GM12878 (cell line): Measurements from ENCODE around the gene MAST4. TPM values are rescaled to one million over a fixed set of nuclear protein-coding genes. Genes with fewer than 3 reads are reported as not detected.

ENCODE experiments used
- ATAC-seq: fragments of 200-7000 bp; cut with Tn5 transposase; 3 replicates; pipeline ENCODE4 v1.9.1; 2020; ENCODE audit warnings: mild to moderate bottlenecking, moderate library complexity
- BruUV-seq: library from RNA; stranded (reverse); fragments of 400-500 nt; replicated peaks from 2 replicates; lab custom pipeline; 2021; lab: Mats Ljungman, UMichigan
- CTCF ChIA-PET: fragments of 300-600 bp; sonication (Branson Sonifier 250); formaldehyde crosslinking; extraction: SDS; loops from one replicate; lab custom pipeline; 2021; ENCODE audit warnings: inconsistent platforms; lab: Yijun Ruan, JAX
- POLR2A ChIA-PET: fragments of 350-600 bp; formaldehyde crosslinking; extraction: SDS; loops from one replicate; lab custom pipeline; 2021; ENCODE audit warnings: inconsistent platforms; lab: Charles Lee
- RAD21 ChIA-PET: fragments of 300-600 bp; sonication (Branson Sonifier 250); formaldehyde crosslinking; loops from one replicate; lab custom pipeline; 2023; ENCODE audit warnings: antibody characterized with exemption; ENCODE audit not compliant: unreplicated experiment; lab: Charles Lee
- SMC1A ChIA-PET: fragments of 300-600 bp; sonication (Branson Sonifier 250); formaldehyde crosslinking; loops from one replicate; lab custom pipeline; 2023; ENCODE audit not compliant: unreplicated experiment, uncharacterized antibody; lab: Charles Lee
- DNase-seq: peaks from one replicate; pipeline ENCODE4 v3.0.0-alpha.2; 2011; ENCODE audit warnings: low read depth, low spot score
- FAIRE-seq: peaks from 3 replicates; lab custom pipeline; 2011; peaks lifted over from hg19 to GRCh38; lab: Jason Lieb, UNC
- H2AFZ ChIP-seq: 2 replicates; pipeline ENCODE4 v1.6.0; 2011; ENCODE audit warnings: low read depth, low read length, control low read depth; ENCODE audit not compliant: control insufficient read depth
- H3K27ac ChIP-seq: 2 replicates; pipeline ENCODE4 v1.5.1; 2011; ENCODE audit warnings: control low read depth; ENCODE audit not compliant: control insufficient read depth, insufficient read depth
- H3K27me3 ChIP-seq, 2 experiments: replicated peaks in 1 of 2; 2 replicates each; pipeline versions ENCODE4 v1.6.0 to v1.6.1; 2011; ENCODE audit warnings: low read length in 1 of 2; ENCODE audit not compliant: control insufficient read depth in 2 of 2, insufficient read depth in 2 of 2
- H3K36me3 ChIP-seq, 2 experiments: 2 replicates each; pipeline ENCODE4 v1.5.1; 2011; ENCODE audit warnings: low read length in 1 of 2; ENCODE audit not compliant: control insufficient read depth in 2 of 2, insufficient read depth in 2 of 2
- H3K4me1 ChIP-seq: 2 replicates; pipeline ENCODE4 v1.6.1; 2011; ENCODE audit warnings: mild to moderate bottlenecking, low read length, moderate library complexity, mixed read lengths; ENCODE audit not compliant: control insufficient read depth, insufficient read depth
- H3K4me2 ChIP-seq: 2 replicates; pipeline ENCODE4 v1.6.0; 2011; ENCODE audit warnings: control low read depth; ENCODE audit not compliant: control insufficient read depth, insufficient read depth
- H3K4me3 ChIP-seq: fragments of 200-600 bp; sonication (generic); 2 replicates; pipeline ENCODE4 v1.5.1; 2016
- H3K79me2 ChIP-seq: 2 replicates; pipeline ENCODE4 v1.6.0; 2011; ENCODE audit warnings: low read length; ENCODE audit not compliant: control insufficient read depth, insufficient read depth
- H3K9ac ChIP-seq: 2 replicates; pipeline ENCODE4 v1.8.0; 2011; ENCODE audit warnings: low read length, control low read depth, mixed read lengths; ENCODE audit not compliant: control insufficient read depth, insufficient read depth
- H3K9me3 ChIP-seq: replicated peaks from 3 replicates; pipeline ENCODE4 v1.5.1; 2011; ENCODE audit warnings: mild to moderate bottlenecking, low read length; ENCODE audit not compliant: control insufficient read depth, insufficient read depth
- H4K20me1 ChIP-seq: 2 replicates; pipeline ENCODE4 v1.6.0; 2011; ENCODE audit not compliant: control insufficient read depth, insufficient read depth
- CHD1 ChIP-seq: IDR thresholded peaks from 2 replicates; pipeline ENCODE4 v1.6.1; 2012; ENCODE audit warnings: low read depth, low read length, improper control_type of control experiment
- CHD4 ChIP-seq: fragments of 200-600 bp; sonication (generic); IDR thresholded peaks from 2 replicates; pipeline ENCODE4 v1.6.1; 2016; ENCODE audit warnings: mild to moderate bottlenecking
- EGR1 ChIP-seq, 2 experiments: IDR thresholded peaks; 1 replicate in 1 of 2; 2 replicates in 1 of 2; pipeline ENCODE4 v1.6.1; 2011 to 2012; ENCODE audit warnings: low read depth in 2 of 2, low read length in 2 of 2, borderline replicate concordance in 1 of 2, mild to moderate bottlenecking in 1 of 2, moderate library complexity in 1 of 2
- FOS ChIP-seq: IDR thresholded peaks from 3 replicates; pipeline ENCODE4 v1.6.1; 2011; ENCODE audit warnings: borderline replicate concordance; ENCODE audit not compliant: insufficient read length; ENCODE audit errors: extremely low read depth
- GATAD2B ChIP-seq: fragments of 450-650 bp; conservative IDR thresholded peaks from 2 replicates; pipeline ENCODE4 v1.6.1; 2017; ENCODE audit warnings: low read depth, mild to moderate bottlenecking, moderate library complexity
- KDM1A ChIP-seq: fragments of 200-600 bp; sonication (generic); IDR thresholded peaks from 2 replicates; pipeline ENCODE4 v1.6.1; 2016; ENCODE audit warnings: borderline replicate concordance
- NBN ChIP-seq: fragments of 450-650 bp; IDR thresholded peaks from 2 replicates; pipeline ENCODE4 v1.6.1; 2016
- NR2C1 ChIP-seq: fragments of 450-650 bp; IDR thresholded peaks from 2 replicates; pipeline ENCODE4 v1.6.1; 2017; ENCODE audit warnings: antibody characterized with exemption, mild to moderate bottlenecking, moderate library complexity
- RBBP5 ChIP-seq: fragments of 200-600 bp; sonication (generic); conservative IDR thresholded peaks from 2 replicates; pipeline ENCODE4 v1.6.1; 2016
- SIX5 ChIP-seq: IDR thresholded peaks from 2 replicates; pipeline ENCODE4 v1.6.1; 2011; ENCODE audit warnings: mild to moderate bottlenecking, low read depth, low read length, moderate library complexity; ENCODE audit not compliant: severe bottlenecking
- SMC3 ChIP-seq: IDR thresholded peaks from 2 replicates; pipeline ENCODE4 v1.6.1; 2011; ENCODE audit warnings: low read length, improper control_type of control experiment, borderline replicate concordance
- SREBF2 ChIP-seq: IDR thresholded peaks from 2 replicates; pipeline ENCODE4 v1.6.1; 2012; ENCODE audit warnings: mild to moderate bottlenecking, low read length
- TCF7 ChIP-seq: IDR thresholded peaks from 2 replicates; pipeline ENCODE4 v1.6.1; 2014; ENCODE audit warnings: antibody characterized with exemption, borderline replicate concordance
- WGBS: methylation state at CpG from one replicate; pipeline ENCODE4 v1.1.6; 2016; ENCODE audit warnings: low lambda C conversion rate; ENCODE audit not compliant: insufficient replicate concordance, insufficient coverage; ENCODE audit errors: missing lambda C conversion rate; 5-methylcytosine and 5-hydroxymethylcytosine counted together
- in situ Hi-C: fragments of 300-500 bp; cut with MboI; formaldehyde crosslinking; loops from 9 replicates; pipeline ENCODE4 v1.14.3; 2018; ENCODE audit warnings: mixed read lengths
- intact Hi-C: fragments of 100-400 bp; cut with micrococcal nuclease; formaldehyde crosslinking; loops from one replicate; pipeline ENCODE4 v1.14.2; 2022; ENCODE audit not compliant: unreplicated experiment
- polyA plus RNA-seq, 11 experiments: library from polyadenylated mRNA; depleted of rRNA in 4 of 11; unstranded in 6 of 11; stranded (reverse) in 5 of 11; fragments of >200 nt; fragmentation: Nextera tagmentation in 4 of 11; fragmentation: Illumina TruSeq in 1 of 11; extraction: Ambion mirVana in 4 of 11; extraction: Trizol in 1 of 11; gene quantifications; 1 replicate in 1 of 11; 2 replicates in 10 of 11; pipeline versions ENCODE4 v1.2.1 to v1.2.3, GENCODE V29; 2011 to 2016; ENCODE audit warnings: inconsistent platforms in 2 of 11, missing spikeins in 2 of 11, low read depth in 1 of 11
- total RNA-seq, 4 experiments: library from RNA; depleted of rRNA in 3 of 4; stranded (reverse); fragments of >200 nt in 3 of 4; fragmentation: Illumina TruSeq in 1 of 4; extraction: Trizol in 1 of 4; gene quantifications; 2 replicates each; pipeline versions ENCODE4 v1.2.1 to v1.2.3, GENCODE V29; 2013 to 2021
- TF ChIP-seq, protein P1 (sequence below): IDR thresholded peaks from 2 replicates; pipeline ENCODE4 v1.6.1; 2011; ENCODE audit warnings: borderline replicate concordance, low read depth, mild to moderate bottlenecking, moderate library complexity, low read length; ENCODE audit not compliant: insufficient read depth, poor library complexity, severe bottlenecking
- TF ChIP-seq, protein P2 (sequence below): fragments of 450-650 bp; IDR thresholded peaks from 2 replicates; pipeline ENCODE4 v1.6.1; 2017; ENCODE audit warnings: low read depth, mild to moderate bottlenecking, moderate library complexity
- TF ChIP-seq, protein P3 (sequence below): IDR thresholded peaks from 2 replicates; pipeline ENCODE4 v1.6.1; 2011; ENCODE audit warnings: low read depth, mild to moderate bottlenecking, low read length, moderate library complexity, borderline replicate concordance; ENCODE audit errors: extremely low read depth
- TF ChIP-seq, protein P4 (sequence below): fragments of 450-650 bp; IDR thresholded peaks from 2 replicates; pipeline ENCODE4 v1.6.1; 2016; ENCODE audit warnings: mild to moderate bottlenecking

MAST4 gene
- total and polyA plus RNA-seq, 10 of the 15 experiments (the other 5 are each of a cell fraction or from before 2014, with no cell fraction given) = 0.02 to 1.6 (median 0.29) TPM; not detected in 1

DNA sequence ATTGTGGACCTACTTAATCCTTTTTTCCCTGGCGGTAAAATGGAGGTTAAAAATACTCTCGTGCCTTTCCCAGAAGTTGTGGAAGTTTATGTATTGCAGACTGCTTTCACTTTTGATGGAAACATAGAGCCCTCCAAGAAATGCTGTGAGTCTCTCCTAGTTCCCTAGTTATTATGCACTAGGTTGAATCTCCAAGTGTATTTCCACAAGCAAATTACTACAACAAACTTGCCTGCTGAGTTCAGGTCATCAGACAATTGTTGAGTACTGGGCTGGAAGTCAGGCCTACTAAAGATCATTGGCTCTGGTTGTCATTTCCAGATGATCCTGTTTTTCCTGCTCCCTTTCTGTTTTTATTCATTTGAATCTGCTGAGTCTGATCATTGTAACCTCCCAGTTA lies 496.3 kb downstream of the MAST4 start:
- H3K79me2 ChIP-seq = no peaks in the 10 kb centered on the region
- in situ Hi-C loops (no loop called here), intact Hi-C loops (no loop called here)
- 60% methylated on average over 2 of the region's 2 CpGs for WGBS
- ChIA-PET RAD21 (no interaction called here), CTCF (no interaction called here), SMC1A (no interaction called here), POLR2A (no interaction called here)
- H3K4me3 ChIP-seq = no peak overlapping the region
- H3K27me3 ChIP-seq = peaks cover 0 to 1% of the 10 kb centered on the region in 2 experiments; a peak in 1 of 4 replicates
- no peaks in the 10 kb centered on the region for H3K36me3 ChIP-seq
- DNase-seq (no peak), FAIRE-seq (no peak), ATAC-seq (no peak)
- no TSS peak for BruUV-seq
- H3K9ac ChIP-seq = no peak overlapping the region
- H3K4me1 ChIP-seq = no peaks in the 10 kb centered on the region
- H4K20me1 ChIP-seq = no peaks in the 10 kb centered on the region
- no peak for TF ChIP-seq EGR1 (IDR thresholded peaks at IDR 0.05; ENCODE audit: borderline replicate concordance in 1 of 2, low read depth in 2 of 2, low read length in 2 of 2)
- TF ChIP-seq KDM1A = no peak
- TF ChIP-seq, protein P1, sequence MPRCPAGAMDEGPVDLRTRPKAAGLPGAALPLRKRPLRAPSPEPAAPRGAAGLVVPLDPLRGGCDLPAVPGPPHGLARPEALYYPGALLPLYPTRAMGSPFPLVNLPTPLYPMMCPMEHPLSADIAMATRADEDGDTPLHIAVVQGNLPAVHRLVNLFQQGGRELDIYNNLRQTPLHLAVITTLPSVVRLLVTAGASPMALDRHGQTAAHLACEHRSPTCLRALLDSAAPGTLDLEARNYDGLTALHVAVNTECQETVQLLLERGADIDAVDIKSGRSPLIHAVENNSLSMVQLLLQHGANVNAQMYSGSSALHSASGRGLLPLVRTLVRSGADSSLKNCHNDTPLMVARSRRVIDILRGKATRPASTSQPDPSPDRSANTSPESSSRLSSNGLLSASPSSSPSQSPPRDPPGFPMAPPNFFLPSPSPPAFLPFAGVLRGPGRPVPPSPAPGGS = no peak
- TF ChIP-seq CHD1 = no peak
- TF ChIP-seq SMC3 = no peak
- TF ChIP-seq TCF7 = no peak
- TF ChIP-seq CHD4 = no peak
- no peak for TF ChIP-seq RBBP5
- TF ChIP-seq SREBF2 = no peak
- no peak for TF ChIP-seq NR2C1
- TF ChIP-seq SIX5 = no peak
- TF ChIP-seq NBN = no peak
- TF ChIP-seq, protein P2, sequence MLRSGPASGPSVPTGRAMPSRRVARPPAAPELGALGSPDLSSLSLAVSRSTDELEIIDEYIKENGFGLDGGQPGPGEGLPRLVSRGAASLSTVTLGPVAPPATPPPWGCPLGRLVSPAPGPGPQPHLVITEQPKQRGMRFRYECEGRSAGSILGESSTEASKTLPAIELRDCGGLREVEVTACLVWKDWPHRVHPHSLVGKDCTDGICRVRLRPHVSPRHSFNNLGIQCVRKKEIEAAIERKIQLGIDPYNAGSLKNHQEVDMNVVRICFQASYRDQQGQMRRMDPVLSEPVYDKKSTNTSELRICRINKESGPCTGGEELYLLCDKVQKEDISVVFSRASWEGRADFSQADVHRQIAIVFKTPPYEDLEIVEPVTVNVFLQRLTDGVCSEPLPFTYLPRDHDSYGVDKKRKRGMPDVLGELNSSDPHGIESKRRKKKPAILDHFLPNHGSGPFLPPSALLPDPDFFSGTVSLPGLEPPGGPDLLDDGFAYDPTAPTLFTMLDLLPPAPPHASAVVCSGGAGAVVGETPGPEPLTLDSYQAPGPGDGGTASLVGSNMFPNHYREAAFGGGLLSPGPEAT = no peak
- no peak for TF ChIP-seq FOS
- no peak for TF ChIP-seq GATAD2B
- TF ChIP-seq, protein P3, sequence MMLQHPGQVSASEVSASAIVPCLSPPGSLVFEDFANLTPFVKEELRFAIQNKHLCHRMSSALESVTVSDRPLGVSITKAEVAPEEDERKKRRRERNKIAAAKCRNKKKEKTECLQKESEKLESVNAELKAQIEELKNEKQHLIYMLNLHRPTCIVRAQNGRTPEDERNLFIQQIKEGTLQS = no peak
- TF ChIP-seq, protein P4, sequence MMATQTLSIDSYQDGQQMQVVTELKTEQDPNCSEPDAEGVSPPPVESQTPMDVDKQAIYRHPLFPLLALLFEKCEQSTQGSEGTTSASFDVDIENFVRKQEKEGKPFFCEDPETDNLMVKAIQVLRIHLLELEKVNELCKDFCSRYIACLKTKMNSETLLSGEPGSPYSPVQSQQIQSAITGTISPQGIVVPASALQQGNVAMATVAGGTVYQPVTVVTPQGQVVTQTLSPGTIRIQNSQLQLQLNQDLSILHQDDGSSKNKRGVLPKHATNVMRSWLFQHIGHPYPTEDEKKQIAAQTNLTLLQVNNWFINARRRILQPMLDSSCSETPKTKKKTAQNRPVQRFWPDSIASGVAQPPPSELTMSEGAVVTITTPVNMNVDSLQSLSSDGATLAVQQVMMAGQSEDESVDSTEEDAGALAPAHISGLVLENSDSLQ = no peak
- no peak overlapping the region for H2AFZ ChIP-seq
- no peak overlapping the region for H3K27ac ChIP-seq
- H3K4me2 ChIP-seq = no peak overlapping the region
- H3K9me3 ChIP-seq = no peaks in the 10 kb centered on the region
